Liver (tissue), 3 donors: ENCODE data around the gene POU2F2.

Experiments
- FOXA1 ChIP-seq: IDR thresholded peaks from 2 replicates; pipeline ENCODE4 v1.6.1; 2016; ENCODE audit warnings: antibody characterized with exemption
- GABPA ChIP-seq, 2 donors: IDR thresholded peaks in 1 of 2; conservative IDR thresholded peaks in 1 of 2; 2 replicates each; pipeline ENCODE4 v1.6.1; 2016; ENCODE audit warnings: antibody characterized with exemption in 2 of 2, mild to moderate bottlenecking in 1 of 2, moderate library complexity in 1 of 2
- JUND ChIP-seq, 2 donors: IDR thresholded peaks; 2 replicates each; pipeline ENCODE4 v1.6.1; 2016; ENCODE audit warnings: antibody characterized with exemption in 2 of 2
- NR2F2 ChIP-seq: IDR thresholded peaks from 2 replicates; pipeline ENCODE4 v1.6.1; 2016; ENCODE audit warnings: antibody characterized with exemption
- RAD21 ChIP-seq, 2 donors: IDR thresholded peaks; 2 replicates each; pipeline ENCODE4 v1.6.1; 2016; ENCODE audit warnings: antibody characterized with exemption in 2 of 2, mild to moderate bottlenecking in 2 of 2
- REST ChIP-seq: IDR thresholded peaks from 2 replicates; pipeline ENCODE4 v1.6.1; 2016; ENCODE audit warnings: antibody characterized with exemption, mild to moderate bottlenecking
- RXRA ChIP-seq, 2 donors: IDR thresholded peaks; 2 replicates each; pipeline ENCODE4 v1.6.1; 2017 to 2018; ENCODE audit warnings: antibody characterized with exemption in 2 of 2, mild to moderate bottlenecking in 1 of 2
- SP1 ChIP-seq: IDR thresholded peaks from 2 replicates; pipeline ENCODE4 v1.6.1; 2018; ENCODE audit warnings: antibody characterized with exemption, mild to moderate bottlenecking
- TAF1 ChIP-seq: conservative IDR thresholded peaks from 2 replicates; pipeline ENCODE4 v1.6.1; 2016; ENCODE audit warnings: antibody characterized with exemption, mild to moderate bottlenecking
- YY1 ChIP-seq: IDR thresholded peaks from 2 replicates; pipeline ENCODE4 v1.6.1; 2016; ENCODE audit warnings: antibody characterized with exemption, mild to moderate bottlenecking
- TF ChIP-seq, protein P1 (sequence below): fragments of 150-350 bp; IDR thresholded peaks from 2 replicates; pipeline ENCODE4 v1.5.1; 2017; ENCODE audit warnings: improper control_type of control experiment, low read depth, low read length; ENCODE audit not compliant: missing input control
- TF ChIP-seq, protein P2 (sequence below): IDR thresholded peaks from 2 replicates; pipeline ENCODE4 v1.6.1; 2016; ENCODE audit warnings: antibody characterized with exemption
- TF ChIP-seq, protein P3 (sequence below): IDR thresholded peaks from 2 replicates; pipeline ENCODE4 v1.6.1; 2016; ENCODE audit warnings: antibody characterized with exemption
- TF ChIP-seq, protein P4 (sequence below): IDR thresholded peaks from 2 replicates; pipeline ENCODE4 v1.6.1; 2016; ENCODE audit warnings: antibody characterized with exemption
- donor health status: healthy.
- donor health status: healthy.

GRCh38 chr19:42088471-42089190 is 43.6 kb downstream of the POU2F2 start:
- TF ChIP-seq, protein P1, sequence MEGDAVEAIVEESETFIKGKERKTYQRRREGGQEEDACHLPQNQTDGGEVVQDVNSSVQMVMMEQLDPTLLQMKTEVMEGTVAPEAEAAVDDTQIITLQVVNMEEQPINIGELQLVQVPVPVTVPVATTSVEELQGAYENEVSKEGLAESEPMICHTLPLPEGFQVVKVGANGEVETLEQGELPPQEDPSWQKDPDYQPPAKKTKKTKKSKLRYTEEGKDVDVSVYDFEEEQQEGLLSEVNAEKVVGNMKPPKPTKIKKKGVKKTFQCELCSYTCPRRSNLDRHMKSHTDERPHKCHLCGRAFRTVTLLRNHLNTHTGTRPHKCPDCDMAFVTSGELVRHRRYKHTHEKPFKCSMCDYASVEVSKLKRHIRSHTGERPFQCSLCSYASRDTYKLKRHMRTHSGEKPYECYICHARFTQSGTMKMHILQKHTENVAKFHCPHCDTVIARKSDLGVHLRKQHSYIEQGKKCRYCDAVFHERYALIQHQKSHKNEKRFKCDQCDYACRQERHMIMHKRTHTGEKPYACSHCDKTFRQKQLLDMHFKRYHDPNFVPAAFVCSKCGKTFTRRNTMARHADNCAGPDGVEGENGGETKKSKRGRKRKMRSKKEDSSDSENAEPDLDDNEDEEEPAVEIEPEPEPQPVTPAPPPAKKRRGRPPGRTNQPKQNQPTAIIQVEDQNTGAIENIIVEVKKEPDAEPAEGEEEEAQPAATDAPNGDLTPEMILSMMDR = no peak
- TF ChIP-seq YY1 = no peak
- TF ChIP-seq GABPA (IDR thresholded peaks at IDR 0.05 in 1 of 2, conservative IDR thresholded peaks at IDR 0.05 in 1 of 2) = no peak
- TF ChIP-seq, protein P2, sequence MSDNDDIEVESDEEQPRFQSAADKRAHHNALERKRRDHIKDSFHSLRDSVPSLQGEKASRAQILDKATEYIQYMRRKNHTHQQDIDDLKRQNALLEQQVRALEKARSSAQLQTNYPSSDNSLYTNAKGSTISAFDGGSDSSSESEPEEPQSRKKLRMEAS = no peak
- no peak for TF ChIP-seq TAF1
- no peak for TF ChIP-seq SP1
- no peak for TF ChIP-seq REST
- no peak for TF ChIP-seq JUND (IDR thresholded peaks at IDR 0.05)
- no peak for TF ChIP-seq RAD21 (IDR thresholded peaks at IDR 0.05)
- TF ChIP-seq RXRA (IDR thresholded peaks at IDR 0.05) = no peak
- no peak for TF ChIP-seq FOXA1
- TF ChIP-seq, protein P3, sequence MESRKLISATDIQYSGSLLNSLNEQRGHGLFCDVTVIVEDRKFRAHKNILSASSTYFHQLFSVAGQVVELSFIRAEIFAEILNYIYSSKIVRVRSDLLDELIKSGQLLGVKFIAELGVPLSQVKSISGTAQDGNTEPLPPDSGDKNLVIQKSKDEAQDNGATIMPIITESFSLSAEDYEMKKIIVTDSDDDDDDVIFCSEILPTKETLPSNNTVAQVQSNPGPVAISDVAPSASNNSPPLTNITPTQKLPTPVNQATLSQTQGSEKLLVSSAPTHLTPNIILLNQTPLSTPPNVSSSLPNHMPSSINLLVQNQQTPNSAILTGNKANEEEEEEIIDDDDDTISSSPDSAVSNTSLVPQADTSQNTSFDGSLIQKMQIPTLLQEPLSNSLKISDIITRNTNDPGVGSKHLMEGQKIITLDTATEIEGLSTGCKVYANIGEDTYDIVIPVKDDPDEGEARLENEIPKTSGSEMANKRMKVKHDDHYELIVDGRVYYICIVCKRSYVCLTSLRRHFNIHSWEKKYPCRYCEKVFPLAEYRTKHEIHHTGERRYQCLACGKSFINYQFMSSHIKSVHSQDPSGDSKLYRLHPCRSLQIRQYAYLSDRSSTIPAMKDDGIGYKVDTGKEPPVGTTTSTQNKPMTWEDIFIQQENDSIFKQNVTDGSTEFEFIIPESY = no peak
- TF ChIP-seq, protein P4, sequence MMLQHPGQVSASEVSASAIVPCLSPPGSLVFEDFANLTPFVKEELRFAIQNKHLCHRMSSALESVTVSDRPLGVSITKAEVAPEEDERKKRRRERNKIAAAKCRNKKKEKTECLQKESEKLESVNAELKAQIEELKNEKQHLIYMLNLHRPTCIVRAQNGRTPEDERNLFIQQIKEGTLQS = no peak
- no peak for TF ChIP-seq NR2F2
